Spinal cord (tissue), 10 donors: ENCODE results near the gene PRKCE. TPM values are rescaled to one million over a fixed set of nuclear protein-coding genes. Genes with fewer than 3 reads are reported as not detected.

Source experiments
- DNase-seq, 6 donors: peaks; one replicate each; pipeline versions ENCODE4 v3.0.0 to v3.0.0-alpha.2; 2013 to 2015; ENCODE audit warnings: low spot score in 6 of 6, low read depth in 4 of 6
- H3K27ac ChIP-seq: one replicate; pipeline ENCODE4 v1.5.1; 2013; ENCODE audit warnings: low read depth, low read length, control low read depth
- H3K27me3 ChIP-seq: one replicate; pipeline ENCODE4 v1.6.1; 2013; ENCODE audit warnings: low read length; ENCODE audit not compliant: control insufficient read depth, insufficient read depth
- H3K36me3 ChIP-seq: one replicate; pipeline ENCODE4 v1.6.1; 2013; ENCODE audit warnings: low read length; ENCODE audit not compliant: control insufficient read depth, insufficient read depth
- H3K4me1 ChIP-seq: one replicate; pipeline ENCODE4 v1.6.1; 2013; ENCODE audit warnings: low read length; ENCODE audit not compliant: control insufficient read depth, insufficient read depth
- H3K4me3 ChIP-seq: one replicate; pipeline ENCODE4 v1.5.1; 2013; ENCODE audit warnings: low read depth, low read length, control low read depth
- H3K9me3 ChIP-seq: one replicate; pipeline ENCODE4 v1.6.1; 2013; ENCODE audit warnings: low read length; ENCODE audit not compliant: control insufficient read depth, insufficient read depth
- WGBS: methylation state at CpG from one replicate; pipeline ENCODE4 v1.1.5; 2013; ENCODE audit warnings: missing lambda C conversion rate; ENCODE audit not compliant: insufficient coverage; 5-methylcytosine and 5-hydroxymethylcytosine counted together
- polyA plus RNA-seq, 2 donors: library from polyadenylated mRNA; unstranded; fragments of 120-200 nt; gene quantifications; one replicate each; pipeline ENCODE4 v1.2.1, GENCODE V29; 2013; ENCODE audit not compliant: insufficient read length in 2 of 2
- total RNA-seq, 2 donors: library from RNA; depleted of rRNA in 1 of 2; stranded (reverse); fragments of 120-200 nt in 1 of 2; fragments of >200 nt in 1 of 2; gene quantifications; one replicate each; pipeline versions ENCODE4 v1.2.3 to v1.2.4, GENCODE V29; 2013 to 2014
- donor health status: healthy.

Gene PRKCE
- total and polyA plus RNA-seq, 4 donors: 22.9 to 48.5 (median 37.4) TPM

DNA sequence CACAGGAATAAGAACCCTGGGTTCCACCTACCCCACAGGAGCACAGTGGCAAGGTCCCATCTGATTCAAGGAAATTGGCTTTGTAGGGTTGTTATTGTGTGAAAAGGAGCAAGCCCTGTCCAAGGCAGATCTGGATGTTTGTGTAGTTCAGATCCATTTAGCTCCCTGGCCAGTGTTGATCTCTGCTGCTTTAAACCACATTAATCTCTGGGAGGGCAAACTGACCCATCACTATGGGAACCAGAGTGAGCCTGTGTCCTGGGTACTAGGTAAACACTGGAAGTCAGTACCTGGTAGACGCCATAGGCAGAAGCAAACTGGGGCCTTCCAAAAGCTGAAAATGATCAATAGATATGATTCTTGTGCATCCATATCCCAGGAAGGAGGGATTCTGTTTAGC, 374.2 kb downstream of the PRKCE start:
- H3K9me3 ChIP-seq: no peaks in the 10 kb centered on the region
- H3K27ac ChIP-seq: no peak overlapping the region
- peaks cover 4% of the 10 kb centered on the region for H3K36me3 ChIP-seq
- H3K4me3 ChIP-seq: no peak overlapping the region
- H3K4me1 ChIP-seq: no peaks in the 10 kb centered on the region
- no peak for DNase-seq
- no peaks in the 10 kb centered on the region for H3K27me3 ChIP-seq
- WGBS: no CpG with 5 or more reads among the region's 1 CpG

DNA sequence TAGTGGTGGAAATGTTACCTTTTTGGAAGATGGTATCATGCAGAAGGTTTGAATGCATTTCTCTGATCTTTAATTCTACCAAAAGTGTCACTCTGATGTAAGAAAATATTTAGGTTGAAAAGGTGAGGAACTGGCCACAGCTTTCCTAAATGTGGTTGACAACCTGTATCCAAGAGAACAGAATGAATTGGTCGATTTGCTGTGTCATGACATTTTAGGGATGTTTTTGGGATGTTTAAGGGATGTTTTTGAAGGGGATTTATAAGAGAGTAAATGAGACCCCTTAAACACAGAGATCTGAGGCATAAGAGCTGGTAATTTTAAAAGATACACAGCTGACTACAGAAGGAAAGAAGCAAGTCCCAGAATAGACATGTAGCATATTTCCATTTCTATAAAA, 375.0 kb downstream of the PRKCE start:
- H3K9me3 ChIP-seq: no peaks in the 10 kb centered on the region
- peaks cover 4% of the 10 kb centered on the region for H3K36me3 ChIP-seq
- no peaks in the 10 kb centered on the region for H3K27me3 ChIP-seq
- no peak overlapping the region for H3K27ac ChIP-seq
- H3K4me1 ChIP-seq: no peaks in the 10 kb centered on the region
- no peak for DNase-seq
- WGBS: no CpG with 5 or more reads among the region's 1 CpG
- H3K4me3 ChIP-seq: no peak overlapping the region

DNA sequence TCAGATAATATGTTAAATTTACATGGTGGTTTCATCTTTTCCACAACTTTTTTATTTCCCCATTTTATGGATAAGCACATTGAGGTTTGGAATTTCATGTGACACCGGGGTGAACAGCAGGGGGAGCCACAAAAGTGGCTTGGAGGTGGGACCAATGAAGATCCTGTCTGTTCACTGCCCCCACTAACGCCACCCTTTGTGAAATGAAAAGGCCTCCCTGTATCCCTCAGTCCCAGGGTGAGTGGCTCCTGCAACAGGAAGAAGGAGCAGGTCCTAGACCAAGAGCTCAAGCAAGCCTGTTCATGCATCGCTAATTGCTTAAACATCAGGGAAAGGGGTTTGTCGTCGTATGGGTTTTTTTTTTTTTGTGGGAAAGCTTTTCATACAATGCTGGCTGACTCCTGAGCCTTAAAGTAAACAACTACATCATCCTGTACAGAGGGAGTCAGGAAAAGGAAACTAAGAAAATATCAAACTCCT, 377.9 kb downstream of the PRKCE start:
- peaks cover 4% of the 10 kb centered on the region for H3K36me3 ChIP-seq
- no peaks in the 10 kb centered on the region for H3K9me3 ChIP-seq
- no peaks in the 10 kb centered on the region for H3K27me3 ChIP-seq
- no peak overlapping the region for H3K27ac ChIP-seq
- 83% methylated on average over 1 of the region's 5 CpGs for WGBS
- no peak for DNase-seq
- no peaks in the 10 kb centered on the region for H3K4me1 ChIP-seq
- H3K4me3 ChIP-seq: no peak overlapping the region

DNA sequence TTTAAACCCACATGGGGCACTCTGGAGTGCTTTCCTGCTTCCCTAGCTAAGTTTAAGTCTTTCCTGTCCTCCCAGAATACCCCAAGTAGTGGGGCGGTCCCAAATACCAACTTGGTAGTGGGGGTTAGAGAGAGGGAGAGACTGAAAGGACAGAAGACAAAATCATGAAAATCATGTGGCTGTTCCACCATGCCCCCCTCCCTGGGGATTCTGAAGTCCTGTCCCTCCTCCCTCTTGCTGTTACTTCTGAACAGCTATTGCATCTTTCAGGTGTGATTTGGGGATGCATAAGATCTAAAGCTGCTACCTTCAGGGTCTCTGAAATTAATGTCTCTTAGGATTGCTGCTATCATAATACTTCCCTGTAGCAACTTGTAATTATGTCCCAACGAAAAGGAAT, 378.9 kb downstream of the PRKCE start:
- H3K27me3 ChIP-seq: no peaks in the 10 kb centered on the region
- no peaks in the 10 kb centered on the region for H3K4me1 ChIP-seq
- H3K9me3 ChIP-seq: no peaks in the 10 kb centered on the region
- WGBS: no CpG with 5 or more reads among the region's 2 CpGs
- no peak overlapping the region for H3K4me3 ChIP-seq
- no peak for DNase-seq
- H3K27ac ChIP-seq: no peak overlapping the region
- peaks cover 4% of the 10 kb centered on the region for H3K36me3 ChIP-seq

DNA sequence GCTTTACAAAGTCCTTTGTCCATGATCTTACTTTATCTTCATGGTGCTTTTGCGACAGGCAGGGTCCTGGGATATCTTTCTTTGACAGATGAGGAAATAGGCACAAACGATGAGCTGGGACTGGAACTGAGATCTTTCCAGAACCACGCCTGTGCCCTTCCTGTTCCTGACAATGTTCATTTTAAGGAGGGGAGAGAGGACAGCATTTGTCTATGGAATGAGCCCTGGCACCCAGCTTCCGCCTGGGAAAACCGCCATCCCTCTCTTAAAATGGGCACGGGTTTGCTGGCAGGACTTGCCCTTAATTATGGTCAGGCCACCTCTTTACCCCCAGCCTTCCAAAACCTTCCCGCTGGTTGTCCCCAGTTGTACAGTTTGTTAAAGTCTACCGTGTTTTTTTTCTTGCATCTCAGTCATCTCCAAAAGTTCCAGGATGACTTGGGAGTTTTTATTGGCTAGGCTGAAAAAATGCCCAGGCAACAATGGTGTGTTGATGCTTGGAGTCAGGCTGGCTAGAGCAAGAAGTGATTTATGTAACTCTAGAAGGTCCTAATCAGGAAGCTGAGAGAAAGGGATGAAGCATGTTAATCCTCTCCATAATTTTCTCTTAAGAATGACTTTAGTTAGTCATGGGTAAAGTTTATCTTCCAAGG, 380.8 kb downstream of the PRKCE start:
- WGBS: 80% methylated on average over 4 of the region's 8 CpGs
- Histone ChIP-seq H3K27ac (no peak overlapping the region), H3K9me3 (no peaks in the 10 kb centered on the region)

DNA sequence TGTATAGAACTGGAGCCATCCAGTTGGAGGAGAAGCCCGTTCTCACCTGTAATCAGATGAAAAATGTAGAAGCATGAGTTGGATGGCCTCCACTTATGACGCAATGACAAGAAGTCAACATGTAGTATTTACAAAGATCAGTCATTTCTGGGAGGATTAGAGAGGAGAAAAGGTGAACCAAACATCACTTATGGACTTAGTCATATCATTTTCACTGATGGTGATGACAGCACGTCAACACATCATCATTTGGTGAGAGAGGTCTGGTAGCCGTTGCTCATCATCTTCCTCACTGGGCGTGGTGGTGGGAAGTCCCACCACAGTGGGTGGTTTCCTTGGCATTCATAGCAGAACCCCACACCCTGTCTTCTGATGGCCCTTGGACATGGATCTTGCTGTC, 381.5 kb downstream of the PRKCE start:
- peaks cover under 1% of the 10 kb centered on the region for H3K36me3 ChIP-seq
- no peaks in the 10 kb centered on the region for H3K4me1 ChIP-seq
- H3K27me3 ChIP-seq: no peaks in the 10 kb centered on the region
- H3K9me3 ChIP-seq: no peaks in the 10 kb centered on the region
- no peak overlapping the region for H3K4me3 ChIP-seq
- 96% methylated on average over 4 of the region's 5 CpGs for WGBS
- no peak overlapping the region for H3K27ac ChIP-seq
- no peak for DNase-seq

More for the DNA sequence above, 380.8 kb downstream of the PRKCE start:
- Histone ChIP-seq H3K4me1 (no peaks in the 10 kb centered on the region), H3K27me3 (no peaks in the 10 kb centered on the region), H3K36me3 (peaks cover 4% of the 10 kb centered on the region), H3K4me3 (no peak overlapping the region)
- DNase-seq: no peak

DNA sequence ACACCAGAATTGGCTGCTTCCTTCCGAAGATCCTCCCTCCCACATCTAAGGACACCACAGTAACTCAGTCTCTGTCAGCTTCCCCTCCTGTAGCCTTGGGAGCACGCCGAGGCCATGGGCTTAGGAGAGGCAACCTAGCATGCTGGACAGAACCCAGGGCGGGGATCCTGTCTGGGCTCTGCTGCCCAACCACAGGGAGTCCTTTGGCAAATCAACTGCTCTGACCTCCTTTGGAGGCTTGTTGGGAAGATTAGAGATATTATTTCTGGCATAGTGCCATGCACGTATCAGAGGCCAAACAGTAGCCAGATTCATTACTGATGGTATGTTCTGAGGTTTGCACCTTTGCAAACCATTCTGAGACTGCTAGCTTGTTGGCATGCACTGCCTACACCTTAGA, 383.1 kb downstream of the PRKCE start:
- Histone ChIP-seq H3K4me1 (no peaks in the 10 kb centered on the region), H3K4me3 (no peak overlapping the region), H3K9me3 (no peaks in the 10 kb centered on the region), H3K36me3 (no peaks in the 10 kb centered on the region), H3K27ac (no peak overlapping the region), H3K27me3 (no peaks in the 10 kb centered on the region)
- DNase-seq: no peak
- 93% methylated on average over 5 of the region's 5 CpGs for WGBS

DNA sequence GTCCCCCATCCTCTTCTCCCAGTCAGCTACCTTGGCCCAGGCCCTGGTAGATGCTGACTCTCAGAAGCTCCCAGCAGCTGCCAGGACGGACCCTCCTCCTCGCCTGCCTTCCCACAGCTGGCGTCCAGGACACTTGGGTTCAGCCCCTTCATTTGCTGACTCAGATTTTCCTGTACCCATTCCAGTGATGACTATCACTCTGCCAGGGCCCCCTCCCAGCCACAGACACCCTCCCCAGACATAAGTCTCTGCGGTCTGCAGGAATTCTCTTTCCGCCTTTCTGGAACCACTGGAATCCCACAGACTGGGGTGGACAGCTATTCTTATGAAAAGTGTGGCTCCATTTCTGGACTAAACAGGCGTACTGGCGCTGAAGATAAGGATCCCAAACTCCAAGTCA, 385.5 kb downstream of the PRKCE start:
- H3K4me1 ChIP-seq: no peaks in the 10 kb centered on the region
- no peaks in the 10 kb centered on the region for H3K36me3 ChIP-seq
- no peaks in the 10 kb centered on the region for H3K27me3 ChIP-seq
- DNase-seq: no peak
- no peak overlapping the region for H3K27ac ChIP-seq
- H3K9me3 ChIP-seq: no peaks in the 10 kb centered on the region
- WGBS: 95% methylated on average over 6 of the region's 7 CpGs
- no peak overlapping the region for H3K4me3 ChIP-seq

DNA sequence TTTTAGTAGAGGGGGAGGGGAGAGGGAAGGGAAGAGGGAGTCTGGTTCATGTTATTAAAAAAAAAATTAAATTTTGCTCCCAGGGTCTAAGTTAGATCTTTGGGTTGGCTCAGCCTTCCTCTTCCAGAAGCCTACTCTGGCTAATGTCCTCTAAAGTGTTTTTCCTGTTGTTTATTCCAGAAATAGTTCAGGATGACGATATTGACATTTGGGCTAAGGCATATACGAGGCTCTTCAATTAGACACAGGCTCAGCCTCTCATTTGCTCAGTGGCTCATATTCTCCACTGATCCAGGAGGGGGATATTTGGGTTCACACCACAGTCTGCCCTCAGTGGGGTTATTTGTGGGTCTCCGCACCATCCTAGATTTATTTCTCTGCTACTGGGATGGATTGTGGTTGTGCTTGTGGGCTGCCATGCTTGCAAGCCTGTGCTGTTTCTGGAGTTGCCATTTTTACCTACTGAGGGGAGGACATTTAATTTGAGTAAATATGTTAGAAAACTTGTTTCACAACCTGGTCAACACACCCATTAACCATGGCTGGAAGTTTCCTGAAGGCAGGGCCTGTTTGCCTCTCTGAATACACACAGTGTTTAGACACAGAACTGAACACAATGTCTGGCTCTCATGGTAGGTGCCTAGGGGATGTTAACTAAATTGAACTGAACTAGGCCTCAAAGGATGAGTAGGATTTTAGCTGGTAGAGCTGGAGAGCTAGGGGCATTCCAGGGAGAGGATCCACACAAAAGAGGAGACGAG, 388.2 kb downstream of the PRKCE start:
- no peak overlapping the region for H3K4me3 ChIP-seq
- WGBS: 90% methylated on average over 1 of the region's 4 CpGs
- no peaks in the 10 kb centered on the region for H3K27me3 ChIP-seq
- no peak for DNase-seq
- H3K27ac ChIP-seq: no peak overlapping the region
- no peaks in the 10 kb centered on the region for H3K36me3 ChIP-seq
- no peaks in the 10 kb centered on the region for H3K9me3 ChIP-seq
- no peaks in the 10 kb centered on the region for H3K4me1 ChIP-seq
